Keratinocyte (primary cell): ENCODE results near the gene IGF2BP2. TPM values are rescaled to one million over a fixed set of nuclear protein-coding genes. Genes with fewer than 3 reads are reported as not detected.

ENCODE experiments used
- DNase-seq: peaks from one replicate; pipeline ENCODE4 v3.0.0-alpha.2; 2011; ENCODE audit warnings: low read depth, missing footprints, low spot score
- FAIRE-seq: peaks from 2 replicates; lab custom pipeline; 2011; peaks lifted over from hg19 to GRCh38; lab: Jason Lieb, UNC
- H2AFZ ChIP-seq: 2 replicates; pipeline ENCODE4 v1.6.0; 2012; ENCODE audit warnings: low read length, control low read depth, inconsistent platforms; ENCODE audit not compliant: control insufficient read depth
- H3K27ac ChIP-seq: 2 replicates; pipeline ENCODE4 v1.5.1; 2011; ENCODE audit warnings: low read length; ENCODE audit not compliant: control insufficient read depth, insufficient read depth
- H3K27me3 ChIP-seq: 3 replicates; pipeline ENCODE4 v1.6.0; 2011; ENCODE audit warnings: low read length; ENCODE audit not compliant: control insufficient read depth, insufficient read depth; ENCODE audit errors: extremely low read depth
- H3K36me3 ChIP-seq, 2 experiments: 2 replicates in 1 of 2; 3 replicates in 1 of 2; pipeline ENCODE4 v1.5.1; 2011; ENCODE audit warnings: low read length in 2 of 2, mild to moderate bottlenecking in 1 of 2; ENCODE audit not compliant: control insufficient read depth in 2 of 2, insufficient read depth in 2 of 2; ENCODE audit errors: extremely low read depth in 1 of 2
- H3K4me1 ChIP-seq: 3 replicates; pipeline ENCODE4 v1.5.1; 2011; ENCODE audit warnings: low read length; ENCODE audit not compliant: control insufficient read depth, insufficient read depth; ENCODE audit errors: extremely low read depth
- H3K4me2 ChIP-seq: 3 replicates; pipeline ENCODE4 v1.6.0; 2011; ENCODE audit warnings: low read depth, low read length; ENCODE audit not compliant: control insufficient read depth, insufficient read depth; ENCODE audit errors: extremely low read depth
- H3K4me3 ChIP-seq, 3 experiments: fragments of 200-600 bp in 1 of 3; sonication (generic) in 1 of 3; 2 replicates in 2 of 3; 3 replicates in 1 of 3; pipeline ENCODE4 v1.5.1; 2011 to 2016; ENCODE audit warnings: low read length in 3 of 3, mild to moderate bottlenecking in 3 of 3, control low read depth in 2 of 3, inconsistent platforms in 1 of 3, low read depth in 1 of 3, mixed read lengths in 1 of 3, mixed run types in 1 of 3, moderate library complexity in 1 of 3; ENCODE audit not compliant: control insufficient read depth in 2 of 3, insufficient read depth in 2 of 3; ENCODE audit errors: extremely low read depth in 1 of 3
- H3K79me2 ChIP-seq: 2 replicates; pipeline ENCODE4 v1.6.0; 2012; ENCODE audit warnings: low read length; ENCODE audit not compliant: control insufficient read depth, insufficient read depth
- H3K9ac ChIP-seq: 3 replicates; pipeline ENCODE4 v1.6.0; 2011; ENCODE audit warnings: low read length; ENCODE audit not compliant: control insufficient read depth, insufficient read depth; ENCODE audit errors: extremely low read depth
- H3K9me1 ChIP-seq: 3 replicates; pipeline ENCODE4 v1.6.0; 2011; ENCODE audit warnings: low read length; ENCODE audit not compliant: control insufficient read depth, insufficient read depth; ENCODE audit errors: extremely low read depth
- H3K9me3 ChIP-seq: 2 replicates; pipeline ENCODE4 v1.5.1; 2012; ENCODE audit warnings: low read depth, low read length; ENCODE audit not compliant: control insufficient read depth
- H4K20me1 ChIP-seq: 3 replicates; pipeline ENCODE4 v1.6.0; 2011; ENCODE audit warnings: low read length; ENCODE audit not compliant: control insufficient read depth, insufficient read depth; ENCODE audit errors: extremely low read depth
- EZH2 ChIP-seq: IDR thresholded peaks from one replicate; pipeline ENCODE4 v1.6.1; 2012; ENCODE audit warnings: inconsistent platforms, mild to moderate bottlenecking, low read length, moderate library complexity
- dilution Hi-C: fragments of 300-500 bp; cut with MboI; formaldehyde crosslinking; loops from one replicate; pipeline ENCODE4 v1.7.0; 2020; ENCODE audit warnings: low sequenced_read_pairs; ENCODE audit not compliant: extremely low pct_ligation_motif_present
- polyA plus RNA-seq, 5 experiments: library from polyadenylated mRNA; depleted of rRNA in 3 of 5; stranded (reverse) in 3 of 5; stranded (forward) in 1 of 5; unstranded in 1 of 5; fragments of >200 nt; gene quantifications; 1 replicate in 1 of 5; 2 replicates in 3 of 5; 3 replicates in 1 of 5; pipeline versions ENCODE4 v1.2.1 to v1.2.3, GENCODE V29; 2011 to 2012; ENCODE audit warnings: missing spikeins in 2 of 5, low read depth in 1 of 5, low replicate concordance in 1 of 5
- TF ChIP-seq, protein P1 (sequence below), 3 experiments: IDR thresholded peaks in 1 of 3; conservative IDR thresholded peaks in 1 of 3; optimal IDR thresholded peaks in 1 of 3; 2 replicates in 2 of 3; 3 replicates in 1 of 3; pipeline versions ENCODE3 to v1.5.1; 2011; ENCODE audit warnings: low read length in 3 of 3, mild to moderate bottlenecking in 3 of 3, moderate library complexity in 2 of 3, control low read depth in 1 of 3, inconsistent platforms in 1 of 3; ENCODE audit not compliant: insufficient read depth in 2 of 3; ENCODE audit errors: extremely low read depth in 1 of 3

IGF2BP2 gene
- polyA plus RNA-seq, 1 donor (not counting 4 experiments of a cell fraction or from before 2014, with no cell fraction given) = 21.2 TPM

DNA sequence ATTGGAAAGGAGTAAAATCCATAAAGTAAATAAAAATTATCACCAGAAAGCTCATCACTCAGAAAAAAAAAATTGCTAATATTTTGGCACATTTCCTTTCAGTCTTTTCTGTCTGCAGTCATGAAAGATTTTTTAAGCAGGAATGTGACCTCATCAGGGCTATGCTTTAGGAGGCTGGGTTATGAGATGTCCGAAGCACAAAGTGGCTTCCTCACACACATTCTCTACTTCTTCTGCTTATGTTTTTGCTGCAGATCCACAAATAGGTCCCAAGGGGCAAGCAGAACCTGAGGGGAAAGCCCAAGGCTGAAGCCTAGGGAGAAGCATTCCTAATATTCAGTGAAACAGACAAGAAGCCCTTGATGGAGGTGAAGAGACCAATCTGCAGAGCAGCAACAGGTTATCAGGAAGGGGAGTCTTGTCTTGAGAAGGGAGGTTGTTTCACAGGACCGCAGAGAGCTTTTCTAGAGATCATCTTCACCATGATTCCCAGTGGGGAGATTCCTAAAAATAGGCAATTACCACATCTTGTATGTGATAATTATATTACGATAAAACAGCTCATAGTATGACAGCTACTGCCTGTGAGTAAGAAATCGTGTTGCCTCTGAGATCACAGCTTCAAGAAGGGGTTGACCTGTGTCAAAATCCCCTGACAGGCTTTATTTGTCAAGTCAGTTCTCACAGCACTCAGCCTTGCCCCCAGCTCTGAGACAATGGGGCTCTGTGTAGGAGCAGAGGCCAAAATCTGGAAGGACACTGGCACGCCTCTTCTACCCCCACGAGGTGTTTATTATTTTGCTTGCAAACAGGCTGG, 60.5 kb downstream of the IGF2BP2 start:
- H3K27me3 ChIP-seq = no peaks in the 10 kb centered on the region
- no peaks in the 10 kb centered on the region for H3K9me3 ChIP-seq
- DNase-seq (no peak), FAIRE-seq (no peak)
- dilution Hi-C loops = no loop called here
- H3K27ac ChIP-seq = no peak overlapping the region
- H3K36me3 ChIP-seq = peaks cover 0 to 4% of the 10 kb centered on the region in 2 experiments
- peaks cover 50% of the 10 kb centered on the region for H3K4me1 ChIP-seq
- H4K20me1 ChIP-seq = peaks cover 5% of the 10 kb centered on the region
- no peaks in the 10 kb centered on the region for H3K9me1 ChIP-seq
- H3K79me2 ChIP-seq = peaks cover 93% of the 10 kb centered on the region
- no peak overlapping the region for H3K4me3 ChIP-seq
- H2AFZ ChIP-seq = no peak overlapping the region
- TF ChIP-seq, protein P1, sequence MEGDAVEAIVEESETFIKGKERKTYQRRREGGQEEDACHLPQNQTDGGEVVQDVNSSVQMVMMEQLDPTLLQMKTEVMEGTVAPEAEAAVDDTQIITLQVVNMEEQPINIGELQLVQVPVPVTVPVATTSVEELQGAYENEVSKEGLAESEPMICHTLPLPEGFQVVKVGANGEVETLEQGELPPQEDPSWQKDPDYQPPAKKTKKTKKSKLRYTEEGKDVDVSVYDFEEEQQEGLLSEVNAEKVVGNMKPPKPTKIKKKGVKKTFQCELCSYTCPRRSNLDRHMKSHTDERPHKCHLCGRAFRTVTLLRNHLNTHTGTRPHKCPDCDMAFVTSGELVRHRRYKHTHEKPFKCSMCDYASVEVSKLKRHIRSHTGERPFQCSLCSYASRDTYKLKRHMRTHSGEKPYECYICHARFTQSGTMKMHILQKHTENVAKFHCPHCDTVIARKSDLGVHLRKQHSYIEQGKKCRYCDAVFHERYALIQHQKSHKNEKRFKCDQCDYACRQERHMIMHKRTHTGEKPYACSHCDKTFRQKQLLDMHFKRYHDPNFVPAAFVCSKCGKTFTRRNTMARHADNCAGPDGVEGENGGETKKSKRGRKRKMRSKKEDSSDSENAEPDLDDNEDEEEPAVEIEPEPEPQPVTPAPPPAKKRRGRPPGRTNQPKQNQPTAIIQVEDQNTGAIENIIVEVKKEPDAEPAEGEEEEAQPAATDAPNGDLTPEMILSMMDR (optimal IDR thresholded peaks at IDR 0.05 in 1 of 3, IDR thresholded peaks at IDR 0.05 in 1 of 3, conservative IDR thresholded peaks at IDR 0.05 in 1 of 3; ENCODE audit: extremely low read depth in 1 of 3, insufficient read depth in 2 of 3, low read length in 3 of 3) = no peak
- TF ChIP-seq EZH2 = no peak
- no peak overlapping the region for H3K9ac ChIP-seq
- no peak overlapping the region for H3K4me2 ChIP-seq

DNA sequence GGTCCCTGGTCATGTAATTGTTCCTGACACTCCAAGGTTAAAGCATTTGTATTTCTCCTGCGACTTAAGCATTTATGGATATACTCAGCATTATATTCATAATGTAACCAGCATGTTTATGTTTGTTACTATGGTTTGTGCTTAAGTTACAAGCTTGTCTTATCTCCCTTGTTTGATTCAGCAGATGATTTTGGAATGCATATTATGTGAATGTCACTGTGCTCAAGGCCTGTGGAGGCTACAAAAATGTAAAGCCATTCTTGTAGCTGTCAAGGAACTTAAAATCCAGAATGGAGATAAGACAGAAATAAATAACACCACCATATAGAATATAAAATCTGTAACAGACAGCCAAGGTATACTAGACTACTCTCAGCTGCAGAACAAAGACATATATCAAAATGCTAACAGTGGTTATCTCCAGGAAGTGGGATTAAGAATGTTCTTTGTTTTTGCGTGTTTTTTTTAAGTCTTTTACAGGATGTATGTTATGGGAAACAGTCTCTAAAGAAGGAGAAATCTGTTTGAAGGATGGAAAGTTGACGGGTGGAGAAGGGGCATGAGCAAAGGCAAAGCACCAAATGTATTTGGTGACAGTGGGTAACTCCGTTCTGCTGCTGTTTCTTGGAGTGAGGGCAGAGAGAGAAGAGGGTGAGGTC, 61.4 kb downstream of the IGF2BP2 start:
- no peak overlapping the region for H3K9ac ChIP-seq
- H3K27ac ChIP-seq = no peak overlapping the region
- peaks cover 58% of the 10 kb centered on the region for H3K4me1 ChIP-seq
- no peaks in the 10 kb centered on the region for H3K9me1 ChIP-seq
- H4K20me1 ChIP-seq = peaks cover 5% of the 10 kb centered on the region
- H3K4me2 ChIP-seq = no peak overlapping the region
- H3K27me3 ChIP-seq = no peaks in the 10 kb centered on the region
- no peak for DNase-seq
- dilution Hi-C loops = no loop called here
- H3K79me2 ChIP-seq = peaks cover 94% of the 10 kb centered on the region
- no peaks in the 10 kb centered on the region for H3K9me3 ChIP-seq
- no peak overlapping the region for H3K4me3 ChIP-seq
- H2AFZ ChIP-seq = no peak overlapping the region
- H3K36me3 ChIP-seq = peaks cover 0 to 5% of the 10 kb centered on the region in 2 experiments
- TF ChIP-seq, protein P1 (optimal IDR thresholded peaks at IDR 0.05 in 1 of 3, IDR thresholded peaks at IDR 0.05 in 1 of 3, conservative IDR thresholded peaks at IDR 0.05 in 1 of 3; ENCODE audit: extremely low read depth in 1 of 3, insufficient read depth in 2 of 3, low read length in 3 of 3) = no peak
- TF ChIP-seq EZH2 = no peak
- FAIRE-seq = no peak
